GM18505 (cell line): Measurements from ENCODE around the gene LUC7L2.
"Not testable (repeated sequence)": the region's sequence is repeated elsewhere in the genome, so short reads cannot be mapped to it uniquely, and the experiment has no call there.

Experiments
- ATAC-seq: cut with Tn5 transposase; IDR thresholded peaks from one replicate; pipeline ENCODE4 v1.9.1; 2021; ENCODE audit not compliant: unreplicated experiment
- POLR2A ChIP-seq: IDR thresholded peaks from 4 replicates; pipeline ENCODE4 v1.6.1; 2011; ENCODE audit warnings: borderline replicate concordance; ENCODE audit not compliant: insufficient read depth, insufficient read length; ENCODE audit errors: extremely low read depth

The LUC7L2 gene, protein sequence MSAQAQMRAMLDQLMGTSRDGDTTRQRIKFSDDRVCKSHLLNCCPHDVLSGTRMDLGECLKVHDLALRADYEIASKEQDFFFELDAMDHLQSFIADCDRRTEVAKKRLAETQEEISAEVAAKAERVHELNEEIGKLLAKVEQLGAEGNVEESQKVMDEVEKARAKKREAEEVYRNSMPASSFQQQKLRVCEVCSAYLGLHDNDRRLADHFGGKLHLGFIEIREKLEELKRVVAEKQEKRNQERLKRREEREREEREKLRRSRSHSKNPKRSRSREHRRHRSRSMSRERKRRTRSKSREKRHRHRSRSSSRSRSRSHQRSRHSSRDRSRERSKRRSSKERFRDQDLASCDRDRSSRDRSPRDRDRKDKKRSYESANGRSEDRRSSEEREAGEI

DNA sequence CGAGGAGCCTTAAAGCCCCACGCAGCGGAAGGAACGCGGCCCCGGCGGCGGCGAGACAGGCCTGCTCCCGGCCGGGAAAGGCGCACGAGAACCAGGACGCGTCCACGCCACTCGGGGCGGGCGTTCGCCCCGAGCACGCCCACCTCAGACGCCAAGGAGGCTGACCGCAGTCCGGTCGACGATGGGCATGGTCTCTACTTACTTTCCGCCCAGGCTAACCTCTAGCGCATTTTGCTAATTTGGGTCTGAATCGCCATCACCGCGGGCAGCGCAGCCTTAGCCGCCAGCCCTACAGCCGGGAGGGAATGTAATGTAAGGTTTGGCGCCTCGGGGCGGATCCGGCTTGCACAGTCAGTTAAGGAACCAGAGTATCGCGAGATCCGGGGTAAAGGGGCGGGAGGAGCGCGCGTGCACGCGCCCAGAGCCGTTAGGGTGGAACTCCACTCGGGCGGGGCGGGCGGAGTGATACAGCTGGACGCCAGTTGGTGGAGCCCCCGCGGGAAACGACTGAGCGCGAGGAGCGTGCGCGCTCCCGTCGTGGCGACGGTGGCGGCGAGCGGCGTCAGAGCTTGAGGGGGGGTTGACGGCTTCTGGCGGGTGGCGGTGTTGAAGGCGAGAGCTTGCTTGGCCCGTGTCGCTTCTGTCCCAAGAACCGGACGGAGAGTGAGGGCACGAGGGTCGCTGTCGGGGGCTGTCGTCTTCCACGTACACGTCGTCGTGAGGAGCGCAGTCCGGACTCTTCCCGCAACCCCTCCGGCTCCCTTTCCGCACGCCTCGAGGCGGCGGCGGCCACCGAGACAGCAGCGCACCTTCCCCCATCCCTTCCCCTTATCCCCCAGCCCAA, at the start of gene LUC7L2:
LUC7L2 (plus strand) TSS at position 529 of the 844 bp plus-strand sequence. CDS start 368 bp downstream, outside the sequence.
- peak; percentile 77 for ATAC-seq

DNA sequence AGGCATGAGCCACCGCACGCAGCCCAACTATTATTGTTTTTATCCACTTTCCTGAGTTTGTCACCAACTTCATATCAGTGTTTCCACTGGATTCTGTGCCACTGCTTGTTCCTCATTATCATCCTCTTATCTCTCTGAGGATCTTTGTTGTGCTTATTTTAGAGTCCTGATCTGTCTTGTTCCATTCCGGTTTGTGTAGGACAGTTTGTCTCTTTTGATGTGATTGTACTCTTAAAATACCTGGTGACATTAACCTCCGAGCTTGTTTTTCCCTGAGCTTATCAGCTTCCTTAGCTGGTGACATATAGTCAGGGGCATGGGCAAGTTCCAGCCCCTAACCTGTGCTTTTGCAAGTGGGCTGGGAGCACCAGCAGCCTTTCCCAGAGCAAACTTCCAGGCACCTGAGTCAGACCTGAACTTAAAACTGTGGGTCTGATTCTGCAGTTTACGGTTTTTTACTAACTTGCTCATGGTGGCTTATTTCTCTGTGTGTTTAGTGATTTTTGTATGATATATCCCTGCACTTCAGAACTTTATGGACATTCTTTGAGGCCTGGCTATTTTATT, 41.7 kb upstream of the LUC7L2 start:
- no peak for TF ChIP-seq POLR2A
- ATAC-seq = no peak

More for the DNA sequence above, at the start of gene LUC7L2:
- TF ChIP-seq POLR2A = peak; percentile 99

DNA sequence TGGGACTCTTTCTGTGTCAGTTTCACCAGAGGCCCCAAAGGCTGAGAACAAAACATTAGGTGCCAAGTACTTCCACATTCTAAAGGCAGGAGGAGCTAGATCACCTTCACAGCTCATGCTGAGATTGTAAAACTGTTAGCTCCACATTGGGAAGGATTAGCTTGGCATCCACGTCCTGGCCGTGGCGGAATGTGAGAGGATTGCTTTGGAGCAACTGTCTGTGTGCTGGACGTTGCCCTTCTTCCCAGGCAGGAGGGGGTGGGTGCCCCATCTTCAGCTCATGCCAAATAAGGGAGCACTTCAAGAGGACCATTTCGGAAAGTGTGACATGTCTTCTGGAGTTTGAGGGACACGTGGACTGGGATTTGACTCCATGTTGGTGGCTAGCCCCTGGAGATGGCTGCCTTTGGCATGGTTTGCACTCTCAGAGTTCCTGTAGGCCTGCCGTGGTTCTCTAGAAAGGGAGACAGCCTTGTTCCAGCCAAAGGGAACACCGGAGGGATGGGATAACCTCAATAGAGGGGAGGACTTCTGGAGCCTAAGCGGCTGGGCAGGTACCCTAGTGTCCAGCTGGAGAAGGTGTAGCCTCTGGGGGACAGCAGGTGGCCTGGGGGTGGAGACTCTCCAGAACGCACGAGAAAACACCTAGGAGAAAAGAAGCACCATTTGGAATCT, 38.5 kb upstream of the LUC7L2 start:
- ATAC-seq = no peak
- TF ChIP-seq POLR2A = no peak

DNA sequence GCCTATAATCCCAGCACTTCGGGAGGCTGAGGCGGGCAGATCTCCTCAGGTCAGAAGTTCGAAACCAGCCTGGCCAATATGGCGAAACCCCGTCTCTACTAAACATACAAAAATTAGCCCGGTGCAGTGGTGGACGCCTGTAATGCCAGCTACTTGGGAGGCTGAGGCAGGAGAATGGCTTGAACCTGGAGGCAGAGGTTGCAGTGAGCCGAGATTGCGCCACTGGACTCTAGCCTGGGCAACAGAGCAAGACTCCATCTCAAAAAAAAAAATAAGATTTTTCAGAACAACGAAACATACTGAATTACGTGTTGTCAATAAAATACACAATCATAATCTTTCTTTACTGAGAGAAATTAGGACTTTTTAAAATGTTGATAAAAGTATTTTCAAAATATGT, 35.0 kb upstream of the LUC7L2 start:
- ATAC-seq = not testable (repeated sequence)

DNA sequence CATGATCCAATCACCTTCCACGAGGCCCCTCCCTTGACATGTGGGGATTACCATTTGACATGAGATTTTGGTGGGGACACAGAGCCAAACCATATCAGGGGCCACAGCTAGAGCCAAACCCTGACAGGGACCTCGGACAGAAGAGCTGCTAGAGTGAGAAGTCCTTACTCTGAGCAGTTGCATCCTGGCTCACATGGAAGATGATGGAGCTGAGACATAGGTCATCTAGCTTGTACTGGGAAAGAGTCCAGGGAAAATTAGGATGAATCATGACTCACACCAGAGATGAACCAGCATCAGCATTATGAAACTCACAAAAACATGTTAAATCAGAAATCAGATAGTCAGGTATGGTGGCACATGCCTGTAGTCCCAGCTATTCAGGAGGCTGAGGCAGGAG, 31.3 kb upstream of the LUC7L2 start:
- TF ChIP-seq POLR2A = no peak
- no peak for ATAC-seq

DNA sequence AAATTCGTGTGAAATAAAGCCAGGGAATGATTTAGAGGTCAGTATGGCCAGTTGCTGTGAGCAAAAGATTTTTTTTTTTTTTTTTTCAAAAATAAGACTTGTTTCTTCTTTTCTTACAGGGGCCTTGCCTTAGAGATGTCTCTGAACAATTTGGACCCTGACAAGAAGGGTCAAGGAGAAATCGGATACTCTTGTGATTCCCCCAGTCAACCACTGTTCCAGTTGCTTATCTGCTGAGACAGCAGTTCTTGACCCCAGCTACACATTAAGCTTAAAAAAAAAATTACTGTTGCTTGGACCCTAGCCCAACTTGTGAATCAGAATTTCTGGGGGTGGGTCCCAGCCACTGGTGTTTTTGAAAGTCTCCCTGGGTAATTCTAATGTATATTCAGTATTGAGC, 30.6 kb upstream of the LUC7L2 start:
- ATAC-seq = no peak

DNA sequence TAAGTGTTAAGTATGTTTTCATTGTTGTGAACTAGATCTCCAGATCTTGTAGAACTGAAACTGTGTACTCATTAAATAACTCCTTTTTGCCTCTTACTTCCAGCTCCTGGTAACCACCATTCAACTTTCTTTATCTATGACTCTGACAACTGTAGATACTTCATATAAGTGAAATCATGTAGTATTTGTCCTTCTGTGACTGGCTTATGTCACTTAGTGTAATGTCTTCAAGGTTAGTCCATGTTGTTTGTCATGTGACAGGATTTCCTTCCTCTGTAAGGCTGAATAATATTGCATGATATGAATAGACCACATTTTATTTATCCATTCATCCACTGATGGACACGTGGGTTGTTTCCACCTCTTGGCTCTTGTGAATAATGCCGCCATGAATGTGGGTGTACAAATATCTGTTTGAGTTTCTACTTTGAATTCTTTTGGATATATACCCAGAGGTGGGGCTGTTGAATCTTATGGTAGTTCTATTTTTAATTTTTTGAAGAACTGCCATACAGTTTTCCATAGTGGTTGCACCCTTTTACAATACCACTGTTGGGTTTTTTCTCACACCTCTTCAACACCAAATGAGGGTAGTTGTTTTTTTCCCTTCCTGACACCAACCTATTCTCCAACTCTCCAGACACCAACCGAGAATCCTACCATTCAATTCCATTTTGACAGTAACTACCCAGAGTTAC, 29.2 kb upstream of the LUC7L2 start:
- no peak for ATAC-seq
- TF ChIP-seq POLR2A = no peak

More for the DNA sequence above, 30.6 kb upstream of the LUC7L2 start:
- TF ChIP-seq POLR2A = no peak

DNA sequence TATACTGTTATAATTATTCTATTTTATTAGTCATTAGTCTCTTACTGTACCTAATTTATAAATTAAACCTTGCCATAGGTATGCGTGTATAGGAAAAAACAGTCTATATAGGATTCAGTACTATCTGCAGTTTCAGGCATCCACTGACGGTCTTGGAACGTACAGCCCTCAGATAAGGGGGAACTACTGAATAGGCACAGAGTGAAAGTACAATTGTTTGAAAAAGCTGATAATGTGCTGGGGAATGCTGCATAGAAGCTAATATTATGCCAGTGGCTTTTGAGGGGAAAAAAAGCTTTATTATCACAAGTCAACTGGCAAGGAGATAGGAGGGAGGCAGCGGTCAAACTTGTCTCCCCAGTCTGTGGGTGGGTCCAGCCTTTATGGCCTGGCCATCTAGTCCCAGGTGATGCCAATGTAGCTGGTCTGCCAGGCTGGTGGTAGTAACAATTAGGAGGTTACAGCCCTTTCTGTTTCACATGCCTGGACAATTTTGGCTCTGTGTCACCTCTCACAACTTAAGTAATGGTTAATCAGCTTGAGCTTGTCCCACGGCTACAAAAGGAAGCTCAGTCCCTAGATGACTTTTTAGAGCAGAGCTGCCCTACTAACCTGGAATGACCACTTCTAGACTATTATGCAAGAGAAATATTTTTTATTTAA, 26.9 kb upstream of the LUC7L2 start:
- no peak for TF ChIP-seq POLR2A
- no peak for ATAC-seq

DNA sequence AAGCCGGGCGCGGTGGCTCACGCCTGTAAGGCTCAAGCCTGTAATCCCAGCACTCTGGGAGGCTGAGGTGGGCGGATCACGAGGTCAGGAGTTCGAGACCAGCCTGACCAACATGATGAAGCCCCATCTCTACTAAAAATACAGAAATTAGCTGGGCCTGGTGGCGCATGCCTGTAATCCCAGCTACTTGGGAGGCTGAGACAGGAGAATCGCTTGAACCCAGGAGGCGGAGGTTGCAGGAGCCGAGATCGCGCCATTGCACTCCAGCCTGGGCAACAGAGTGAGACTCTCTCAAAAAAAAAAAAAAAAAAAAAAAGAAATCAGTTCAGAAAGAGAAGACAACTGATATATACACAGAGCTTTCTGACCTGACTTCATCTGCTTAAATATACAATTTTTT, 26.3 kb upstream of the LUC7L2 start:
- not testable (repeated sequence) for ATAC-seq

DNA sequence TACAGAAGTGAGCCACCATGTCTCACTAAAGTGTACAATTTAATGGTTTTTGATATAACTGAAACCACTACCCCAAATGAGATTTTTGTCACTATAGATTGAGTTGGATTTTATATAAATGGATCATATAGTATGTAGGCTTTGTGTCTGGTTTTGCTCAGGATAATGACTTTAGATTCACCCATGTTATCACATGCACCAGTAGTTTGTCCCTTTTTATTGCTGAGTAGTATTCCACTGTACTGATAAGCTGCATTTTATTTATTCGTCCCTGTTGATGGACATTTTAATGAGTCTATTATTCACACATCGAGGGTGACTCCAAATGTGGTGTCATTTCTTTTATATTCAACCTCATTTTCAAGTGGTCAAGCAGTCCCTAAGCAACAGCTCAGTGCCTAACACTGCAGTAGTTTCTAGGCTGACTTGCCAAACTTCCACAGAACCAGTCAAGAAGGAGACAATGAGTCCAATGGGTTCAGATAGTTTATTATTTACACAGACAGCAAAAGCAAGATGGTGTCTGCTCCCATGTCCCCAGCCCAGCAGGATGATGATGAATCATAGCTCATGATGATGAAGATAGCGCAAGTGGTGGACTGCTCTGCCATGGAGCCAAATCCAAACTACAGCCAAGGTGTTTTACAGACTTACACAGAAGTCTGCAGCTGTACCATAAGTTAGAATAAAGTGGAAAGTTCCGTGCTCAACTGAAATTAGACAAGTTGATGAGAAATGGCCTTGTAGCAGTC, 25.1 kb upstream of the LUC7L2 start:
- ATAC-seq = no peak
- no peak for TF ChIP-seq POLR2A

DNA sequence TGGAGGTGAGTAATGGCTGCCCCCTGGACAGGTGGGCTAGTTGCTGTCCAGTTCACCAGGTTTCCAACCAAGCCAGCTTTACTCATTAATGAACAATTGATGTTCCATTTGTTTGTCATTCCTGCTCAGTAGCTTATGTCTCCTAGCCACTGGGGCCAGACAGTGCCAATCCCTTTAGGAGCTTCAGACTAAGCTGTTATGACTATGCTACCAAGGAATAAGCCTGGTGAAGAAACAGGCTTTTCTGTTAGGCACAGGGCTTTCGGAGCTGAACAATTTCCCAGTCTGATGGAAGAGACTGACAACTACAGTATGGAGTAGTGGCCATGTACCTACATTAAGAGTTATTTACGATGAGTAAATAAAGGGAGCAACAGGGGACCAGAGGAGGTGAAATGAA, 20.7 kb upstream of the LUC7L2 start:
- no peak for TF ChIP-seq POLR2A
- no peak for ATAC-seq

DNA sequence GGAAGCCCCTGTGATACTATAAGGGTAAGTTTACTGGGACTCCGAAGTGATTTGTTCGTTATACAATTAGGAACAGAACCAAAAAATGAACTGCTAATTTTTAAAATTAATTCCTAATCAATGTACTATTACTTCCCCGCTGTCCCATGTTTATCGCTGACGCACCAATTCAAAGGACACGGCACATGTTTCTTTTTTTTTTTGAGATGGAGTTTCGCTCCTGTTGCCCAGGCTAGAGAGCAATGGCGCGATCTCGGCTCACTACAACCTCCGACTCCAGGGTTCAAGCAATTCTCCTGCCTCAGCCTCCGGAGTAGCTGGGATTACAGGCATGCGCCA, 20.0 kb upstream of the LUC7L2 start:
- no peak for ATAC-seq
- TF ChIP-seq POLR2A = no peak

DNA sequence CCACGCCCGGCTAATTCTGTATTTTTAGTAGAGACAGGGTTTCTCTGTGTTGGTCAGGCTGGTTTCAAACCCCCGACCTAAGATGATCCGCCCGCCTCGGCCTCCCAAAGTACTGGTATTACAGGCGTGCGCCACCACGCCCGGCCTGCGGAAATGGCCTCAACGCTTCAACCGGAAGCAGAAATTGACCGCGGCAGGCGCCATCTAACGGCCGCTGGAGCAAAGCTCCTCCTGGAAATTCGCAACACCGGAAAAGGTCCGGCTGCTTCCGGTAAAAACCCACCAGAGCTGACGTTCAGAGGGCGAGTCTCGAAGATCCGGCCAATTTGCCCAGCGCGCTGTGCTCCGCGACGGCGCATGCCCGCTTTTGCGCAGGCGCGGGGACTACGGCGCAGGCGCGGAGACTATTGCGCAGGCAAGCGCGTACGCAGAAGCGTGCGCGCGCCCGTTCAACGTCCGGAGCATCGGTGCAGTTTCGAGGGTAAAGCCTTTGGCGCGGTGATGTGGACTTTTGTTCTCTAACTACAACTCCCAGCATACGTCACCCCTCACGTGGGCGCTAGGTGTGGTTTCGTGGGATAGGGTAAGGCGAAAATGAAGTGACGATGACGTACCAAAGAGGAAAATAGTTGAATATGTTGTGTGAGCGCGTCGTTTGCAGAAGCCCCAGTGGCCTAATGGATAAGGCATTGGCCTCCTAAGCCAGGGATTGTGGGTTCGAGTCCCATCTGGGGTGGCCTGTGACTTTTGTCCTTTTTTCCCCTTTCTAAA, 19.5 kb upstream of the LUC7L2 start:
- ATAC-seq = peak; percentile 81
- peak; percentile 58 for TF ChIP-seq POLR2A
